Nephron (organoid): ENCODE results near the gene SH2B3.

Experiments used
- H3K27ac Mint-ChIP-seq, 3 experiments: 2 replicates each; pipeline ENCODE4 v1.8.0; 2020; ENCODE audit warnings: mixed read lengths in 3 of 3, mild to moderate bottlenecking in 2 of 3, moderate library complexity in 1 of 3
- H3K27me3 Mint-ChIP-seq: 2 replicates; pipeline ENCODE4 v1.8.0; 2021; ENCODE audit warnings: low read depth, mild to moderate bottlenecking, moderate library complexity, mixed read lengths
- H3K36me3 Mint-ChIP-seq: 2 replicates; pipeline ENCODE4 v1.8.0; 2020; ENCODE audit warnings: low read depth, mixed read lengths
- H3K4me1 Mint-ChIP-seq: 2 replicates; pipeline ENCODE4 v1.8.0; 2020; ENCODE audit warnings: mixed read lengths
- H3K4me3 Mint-ChIP-seq, 3 experiments: 2 replicates each; pipeline ENCODE4 v1.8.0; 2020; ENCODE audit warnings: mild to moderate bottlenecking in 3 of 3, mixed read lengths in 3 of 3, moderate library complexity in 2 of 3
- H3K9me3 Mint-ChIP-seq: 2 replicates; pipeline ENCODE4 v1.8.0; 2020; ENCODE audit warnings: mixed read lengths
- CTCF ChIP-seq, 3 experiments: fragments of 200-600 bp; sonication (generic); IDR thresholded peaks; one replicate each; pipeline ENCODE4 v1.5.0; 2021; ENCODE audit warnings: antibody characterized with exemption in 3 of 3; ENCODE audit not compliant: unreplicated experiment in 3 of 3

SH2B3 gene

GRCh38 chr12:111379942-111380554 lies 25.7 kb upstream of the SH2B3 start:
- Mint-ChIP-seq H3K27ac (no peak overlapping the region), H3K9me3 (peaks cover 3% of the 10 kb centered on the region), H3K27me3 (peaks cover 5% of the 10 kb centered on the region), H3K4me3 (no peak overlapping the region), H3K36me3 (no peaks in the 10 kb centered on the region), H3K4me1 (no peaks in the 10 kb centered on the region)
- TF ChIP-seq CTCF (IDR thresholded peaks at IDR 0.05; ENCODE audit: unreplicated experiment in 3 of 3), result no peak

GRCh38 chr12:111384596-111384995 lies 21.1 kb upstream of the SH2B3 start:
- Mint-ChIP-seq H3K36me3 (no peaks in the 10 kb centered on the region), H3K27me3 (peaks cover 8% of the 10 kb centered on the region), H3K27ac (no peak overlapping the region), H3K9me3 (no peaks in the 10 kb centered on the region), H3K4me1 (no peaks in the 10 kb centered on the region), H3K4me3 (no peak overlapping the region)
- no peak for TF ChIP-seq CTCF (IDR thresholded peaks at IDR 0.05; ENCODE audit: unreplicated experiment in 3 of 3)

GRCh38 chr12:111386885-111387284 lies 18.8 kb upstream of the SH2B3 start:
- Mint-ChIP-seq H3K9me3 (no peaks in the 10 kb centered on the region), H3K4me3 (no peak overlapping the region), H3K36me3 (no peaks in the 10 kb centered on the region), H3K4me1 (no peaks in the 10 kb centered on the region), H3K27me3 (peaks cover 8% of the 10 kb centered on the region), H3K27ac (no peak overlapping the region)
- TF ChIP-seq CTCF (IDR thresholded peaks at IDR 0.05; ENCODE audit: unreplicated experiment in 3 of 3), result no peak

GRCh38 chr12:111387747-111388323 lies 17.9 kb upstream of the SH2B3 start:
- Mint-ChIP-seq H3K9me3 (no peaks in the 10 kb centered on the region), H3K27ac (no peak overlapping the region), H3K36me3 (no peaks in the 10 kb centered on the region), H3K4me3 (no peak overlapping the region), H3K4me1 (no peaks in the 10 kb centered on the region), H3K27me3 (peaks cover 8% of the 10 kb centered on the region)
- no peak for TF ChIP-seq CTCF (IDR thresholded peaks at IDR 0.05; ENCODE audit: unreplicated experiment in 3 of 3)

- TF ChIP-seq CTCF (IDR thresholded peaks at IDR 0.05; ENCODE audit: unreplicated experiment in 3 of 3), result no peak
- H3K36me3 Mint-ChIP-seq, result no peaks in the 10 kb centered on the region
- no peaks in the 10 kb centered on the region for H3K4me1 Mint-ChIP-seq
- H3K4me3 Mint-ChIP-seq, result no peak overlapping the region
- H3K9me3 Mint-ChIP-seq, result no peaks in the 10 kb centered on the region
- no peak overlapping the region for H3K27ac Mint-ChIP-seq
- H3K27me3 Mint-ChIP-seq, result peaks cover 10% of the 10 kb centered on the region
Observed at GRCh38 chr12:111389635-111390034, 16.1 kb upstream of the SH2B3 start.

- Mint-ChIP-seq H3K4me1 (no peaks in the 10 kb centered on the region), H3K36me3 (no peaks in the 10 kb centered on the region), H3K9me3 (no peaks in the 10 kb centered on the region), H3K27me3 (peaks cover 7% of the 10 kb centered on the region), H3K27ac (no peak overlapping the region), H3K4me3 (no peak overlapping the region)
- TF ChIP-seq CTCF (IDR thresholded peaks at IDR 0.05; ENCODE audit: unreplicated experiment in 3 of 3), result no peak
Observed at GRCh38 chr12:111390910-111391309, 14.8 kb upstream of the SH2B3 start.
